Naive thymus-derived CD4-positive, alpha-beta T cell (primary cell): ENCODE data around the gene ATF6. TPM values are rescaled to one million over a fixed set of nuclear protein-coding genes. Genes with fewer than 3 reads are reported as not detected.

Experiments used
- ATAC-seq: fragments of 150-1000 bp; cut with Tn5 transposase; 2 replicates; pipeline ENCODE4 v1.10.0; 2021; ENCODE audit warnings: mild to moderate bottlenecking, moderate library complexity
- CTCF ChIA-PET: fragments of 350-600 bp; sonication (Branson Sonifier 250); formaldehyde crosslinking; loops from one replicate; lab custom pipeline; 2021; ENCODE audit warnings: antibody characterized with exemption; lab: Charles Lee
- POLR2A ChIA-PET: fragments of 350-600 bp; sonication (Branson Sonifier 250); formaldehyde crosslinking; loops from one replicate; lab custom pipeline; 2021; ENCODE audit warnings: antibody characterized with exemption, inconsistent platforms; lab: Charles Lee
- DNase-seq, 9 donors: peaks; one replicate each; pipeline versions ENCODE4 v3.0.0 to v3.0.0-alpha.2; 2020 to 2022; ENCODE audit warnings: mixed read lengths in 1 of 9
- H3K27ac ChIP-seq: one replicate; pipeline ENCODE4 v1.7.0; 2013; ENCODE audit warnings: mild to moderate bottlenecking, low read depth, low read length, moderate library complexity
- H3K27me3 ChIP-seq, 2 donors: one replicate each; pipeline ENCODE4 v1.7.0; 2013; ENCODE audit warnings: low read length in 2 of 2, mild to moderate bottlenecking in 2 of 2, moderate library complexity in 2 of 2; ENCODE audit not compliant: control insufficient read depth in 2 of 2, insufficient read depth in 2 of 2
- H3K36me3 ChIP-seq, 3 experiments: 1 replicate in 2 of 3; 2 replicates in 1 of 3; pipeline ENCODE4 v1.7.0; 2013; ENCODE audit warnings: low read length in 3 of 3, mild to moderate bottlenecking in 3 of 3, moderate library complexity in 1 of 3; ENCODE audit not compliant: insufficient read depth in 3 of 3, control insufficient read depth in 2 of 3
- H3K4me1 ChIP-seq, 2 donors: one replicate each; pipeline ENCODE4 v1.7.0; 2013; ENCODE audit warnings: low read length in 2 of 2, mild to moderate bottlenecking in 2 of 2, moderate library complexity in 1 of 2; ENCODE audit not compliant: control insufficient read depth in 2 of 2, insufficient read depth in 2 of 2
- H3K4me3 ChIP-seq: 2 replicates; pipeline ENCODE4 v1.7.0; 2013; ENCODE audit warnings: mild to moderate bottlenecking, low read length
- H3K9me3 ChIP-seq, 3 experiments: 1 replicate in 2 of 3; 2 replicates in 1 of 3; pipeline ENCODE4 v1.7.0; 2013; ENCODE audit warnings: low read length in 3 of 3; ENCODE audit not compliant: control insufficient read depth in 2 of 3
- H3K27ac Mint-ChIP-seq, 9 donors: one replicate each; pipeline ENCODE4 v1.8.0; 2020 to 2022; ENCODE audit warnings: mixed read lengths in 9 of 9, mild to moderate bottlenecking in 8 of 9, moderate library complexity in 5 of 9, inconsistent platforms in 2 of 9
- H3K27me3 Mint-ChIP-seq, 5 donors: one replicate each; pipeline ENCODE4 v1.8.0; 2021 to 2022; ENCODE audit warnings: mixed read lengths in 5 of 5, mild to moderate bottlenecking in 1 of 5
- H3K36me3 Mint-ChIP-seq, 5 donors: one replicate each; pipeline ENCODE4 v1.8.0; 2020 to 2022; ENCODE audit warnings: mixed read lengths in 5 of 5, mild to moderate bottlenecking in 3 of 5, inconsistent platforms in 1 of 5
- H3K4me1 Mint-ChIP-seq, 7 donors: one replicate each; pipeline ENCODE4 v1.8.0; 2020 to 2022; ENCODE audit warnings: mixed read lengths in 7 of 7, mild to moderate bottlenecking in 3 of 7, inconsistent platforms in 1 of 7
- H3K4me3 Mint-ChIP-seq, 10 donors: one replicate each; pipeline ENCODE4 v1.8.0; 2020 to 2022; ENCODE audit warnings: mild to moderate bottlenecking in 10 of 10, mixed read lengths in 10 of 10, moderate library complexity in 6 of 10, inconsistent platforms in 2 of 10
- H3K9me3 Mint-ChIP-seq, 11 donors: one replicate each; pipeline ENCODE4 v1.8.0; 2020 to 2022; ENCODE audit warnings: mixed read lengths in 11 of 11, mild to moderate bottlenecking in 4 of 11, inconsistent platforms in 1 of 11, moderate library complexity in 1 of 11
- intact Hi-C, 2 donors: fragments of 100-400 bp; cut with micrococcal nuclease; formaldehyde crosslinking; loops; one replicate each; pipeline ENCODE4 v1.15.1; 2023
- polyA plus RNA-seq, 2 donors: library from polyadenylated mRNA; unstranded; fragments of 300-500 nt; fragmentation: Illumina TruSeq; gene quantifications; one replicate each; pipeline ENCODE4 v1.2.3, GENCODE V29; 2021
- total RNA-seq, 6 experiments: library from RNA in 5 of 6; stranded (reverse) in 5 of 6; gene quantifications; 1 replicate in 5 of 6; 2 replicates in 1 of 6; pipeline ENCODE4 v1.2.3 and lab custom pipeline; 2021 to 2026

The ATF6 gene
- total and polyA plus RNA-seq, 7 experiments from 2014 or later: 17.9 to 27.5 (median 22.5) TPM

GRCh38 chr1:161973924-161974845 is 208.1 kb downstream of the ATF6 start:
- Mint-ChIP-seq H3K9me3 (no peaks in the 10 kb centered on the region), H3K36me3 (no peaks in the 10 kb centered on the region), H3K4me1 (peaks cover 0 to 19% (median 8%) of the 10 kb centered on the region in 7 donors), H3K27ac (peak overlapping the region in 1 of 9 donors; percentile 4), H3K4me3 (no peak overlapping the region), H3K27me3 (no peaks in the 10 kb centered on the region)
- Histone ChIP-seq H3K36me3 (no peaks in the 10 kb centered on the region), H3K27me3 (no peaks in the 10 kb centered on the region), H3K27ac (no peak overlapping the region), H3K4me1 (no peaks in the 10 kb centered on the region), H3K9me3 (no peaks in the 10 kb centered on the region), H3K4me3 (no peak overlapping the region)
- intact Hi-C loops: no loop called here
- ATAC-seq: no peak
- ChIA-PET POLR2A (no interaction called here), CTCF (no interaction called here)
- DNase-seq: no peak

GRCh38 chr1:161978011-161978790 is 212.1 kb downstream of the ATF6 start:
- Mint-ChIP-seq H3K27ac (peak overlapping the region in 2 of 9 donors; percentile 48 to 53), H3K4me1 (peaks cover 0 to 9% (median 0%) of the 10 kb centered on the region in 7 donors), H3K27me3 (peaks cover 0 to 7% (median 0%) of the 10 kb centered on the region in 5 donors), H3K4me3 (no peak overlapping the region), H3K9me3 (peaks cover 0 to 2% (median 0%) of the 10 kb centered on the region in 11 donors), H3K36me3 (peaks cover 0 to 3% (median 0%) of the 10 kb centered on the region in 5 donors)
- H3K27ac ChIP-seq: no peak overlapping the region
- DNase-seq (no peak), ATAC-seq (no peak)
- ChIA-PET CTCF (no interaction called here), POLR2A (no interaction called here)
- no peaks in the 10 kb centered on the region for H3K9me3 ChIP-seq
- no peaks in the 10 kb centered on the region for H3K36me3 ChIP-seq
- no peaks in the 10 kb centered on the region for H3K27me3 ChIP-seq
- no peaks in the 10 kb centered on the region for H3K4me1 ChIP-seq
- intact Hi-C loops: no loop called here
- no peak overlapping the region for H3K4me3 ChIP-seq

GRCh38 chr1:161981126-161981525 is 215.0 kb downstream of the ATF6 start:
- no peak overlapping the region for H3K4me3 Mint-ChIP-seq
- no peaks in the 10 kb centered on the region for H3K36me3 ChIP-seq
- peaks cover 0 to 5% (median 0%) of the 10 kb centered on the region in 5 donors for H3K36me3 Mint-ChIP-seq
- peaks cover 0 to 2% (median 0%) of the 10 kb centered on the region in 11 donors for H3K9me3 Mint-ChIP-seq
- H3K4me3 ChIP-seq: no peak overlapping the region
- H3K27ac ChIP-seq: no peak overlapping the region
- ChIA-PET POLR2A (interaction anchor here (0.6 kb wide), 1 partner anchor 20 kb away, joined by 3 read pairs; no protein-coding TSS in a partner anchor), CTCF (interaction anchor here (0.6 kb wide), 1 partner anchor 1955 kb away, joined by 3 read pairs; no protein-coding TSS in a partner anchor)
- no peak for DNase-seq
- intact Hi-C loops: no loop called here
- H3K4me1 Mint-ChIP-seq: peaks cover 0 to 5% (median 0%) of the 10 kb centered on the region in 7 donors
- H3K9me3 ChIP-seq: no peaks in the 10 kb centered on the region
- peak overlapping the region in 1 of 9 donors; percentile 12 for H3K27ac Mint-ChIP-seq
- no peak for ATAC-seq
- no peaks in the 10 kb centered on the region for H3K27me3 ChIP-seq
- peaks cover 0 to 7% (median 0%) of the 10 kb centered on the region in 5 donors for H3K27me3 Mint-ChIP-seq
- no peaks in the 10 kb centered on the region for H3K4me1 ChIP-seq

GRCh38 chr1:161981735-161982506 is 215.8 kb downstream of the ATF6 start:
- no peaks in the 10 kb centered on the region for H3K4me1 ChIP-seq
- H3K27me3 ChIP-seq: no peaks in the 10 kb centered on the region
- no peaks in the 10 kb centered on the region for H3K9me3 ChIP-seq
- no peak overlapping the region for H3K27ac ChIP-seq
- H3K36me3 ChIP-seq: no peaks in the 10 kb centered on the region
- CTCF ChIA-PET: interaction anchor here (0.6 kb wide), 1 partner anchor 1955 kb away, joined by 3 read pairs; no protein-coding TSS in a partner anchor
- Mint-ChIP-seq H3K4me1 (peaks cover 0 to 5% (median 0%) of the 10 kb centered on the region in 7 donors), H3K27me3 (peaks cover 0 to 7% (median 0%) of the 10 kb centered on the region in 5 donors), H3K9me3 (peaks cover 0 to 2% (median 0%) of the 10 kb centered on the region in 11 donors), H3K4me3 (no peak overlapping the region), H3K27ac (no peak overlapping the region), H3K36me3 (peaks cover 0 to 5% (median 0%) of the 10 kb centered on the region in 5 donors)
- ATAC-seq: no peak
- DNase-seq: no peak
- H3K4me3 ChIP-seq: no peak overlapping the region
- intact Hi-C loops: no loop called here
- POLR2A ChIA-PET: interaction anchor here (0.6 kb wide), 2 partner anchors 20 to 651 kb away, joined by 3 read pairs; no protein-coding TSS in a partner anchor

DNA sequence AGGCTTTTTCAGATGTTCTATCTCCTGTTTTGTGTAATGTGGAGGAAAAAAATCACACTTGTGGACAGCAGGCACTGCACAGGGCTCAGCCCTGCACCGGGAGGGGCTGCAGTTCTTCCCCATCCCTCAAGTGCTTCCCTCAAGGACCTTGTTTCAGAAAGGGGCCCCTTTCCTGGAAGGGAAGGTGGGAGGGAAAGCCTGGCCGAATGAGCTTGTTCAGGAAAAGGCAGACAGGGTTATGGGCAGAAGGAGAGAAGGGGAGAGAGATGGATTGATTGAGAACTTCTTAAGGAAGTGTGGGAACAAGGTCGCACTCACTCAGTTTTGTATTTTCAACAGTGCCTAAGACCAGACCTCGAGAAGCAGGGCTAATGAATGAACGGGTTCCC is 216.4 kb downstream of the ATF6 start:
- CTCF ChIA-PET: no interaction called here
- Histone ChIP-seq H3K27me3 (no peaks in the 10 kb centered on the region), H3K36me3 (no peaks in the 10 kb centered on the region), H3K9me3 (no peaks in the 10 kb centered on the region), H3K4me1 (no peaks in the 10 kb centered on the region), H3K4me3 (no peak overlapping the region), H3K27ac (no peak overlapping the region)
- H3K9me3 Mint-ChIP-seq: peaks cover 0 to 6% (median 5%) of the 10 kb centered on the region in 11 donors
- no peak overlapping the region for H3K27ac Mint-ChIP-seq
- H3K4me3 Mint-ChIP-seq: no peak overlapping the region
- peaks cover 0 to 5% (median 0%) of the 10 kb centered on the region in 7 donors for H3K4me1 Mint-ChIP-seq
- DNase-seq (no peak), ATAC-seq (no peak)
- POLR2A ChIA-PET: interaction anchor here (0.6 kb wide), 1 partner anchor 652 kb away, joined by 3 read pairs; no protein-coding TSS in a partner anchor
- intact Hi-C loops: no loop called here
- peaks cover 2 to 10% (median 5%) of the 10 kb centered on the region in 5 donors for H3K36me3 Mint-ChIP-seq
- peaks cover 0 to 7% (median 0%) of the 10 kb centered on the region in 5 donors for H3K27me3 Mint-ChIP-seq

DNA sequence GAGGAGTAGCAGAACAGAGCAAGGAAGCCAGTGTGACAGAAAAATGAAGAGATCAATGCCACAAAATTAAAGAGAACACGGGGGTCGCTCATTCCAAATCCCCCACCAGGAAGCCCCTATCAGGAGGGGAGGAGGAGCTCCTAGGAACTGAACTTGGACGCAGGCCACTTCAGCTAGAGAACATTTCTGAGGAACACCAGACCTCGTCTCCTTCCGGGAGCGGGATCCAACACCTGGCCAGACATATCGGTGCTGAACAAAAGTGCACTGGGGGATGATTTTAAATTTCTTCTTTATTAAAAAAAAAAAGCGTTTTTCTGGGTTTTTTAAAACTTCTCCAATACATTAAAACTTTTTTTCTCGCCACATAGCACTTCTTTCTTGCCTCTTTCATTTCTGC is 216.8 kb downstream of the ATF6 start:
- H3K4me1 Mint-ChIP-seq: peaks cover 0 to 6% (median 0%) of the 10 kb centered on the region in 7 donors
- no peaks in the 10 kb centered on the region for H3K9me3 ChIP-seq
- DNase-seq (no peak), ATAC-seq (no peak)
- no peaks in the 10 kb centered on the region for H3K27me3 ChIP-seq
- no peak overlapping the region for H3K27ac ChIP-seq
- H3K36me3 Mint-ChIP-seq: peaks cover 2 to 10% (median 5%) of the 10 kb centered on the region in 5 donors
- no peaks in the 10 kb centered on the region for H3K4me1 ChIP-seq
- ChIA-PET CTCF (no interaction called here), POLR2A (no interaction called here)
- H3K27me3 Mint-ChIP-seq: peaks cover 0 to 7% (median 0%) of the 10 kb centered on the region in 5 donors
- peak overlapping the region in 1 of 9 donors; percentile 22 for H3K27ac Mint-ChIP-seq
- no peak overlapping the region for H3K4me3 Mint-ChIP-seq
- H3K36me3 ChIP-seq: no peaks in the 10 kb centered on the region
- H3K4me3 ChIP-seq: no peak overlapping the region
- intact Hi-C loops: no loop called here
- peaks cover 0 to 9% (median 6%) of the 10 kb centered on the region in 11 donors for H3K9me3 Mint-ChIP-seq
